Naive thymus-derived CD4-positive, alpha-beta T cell (primary cell): ENCODE results near the gene PRKN. TPM values are rescaled to one million over a fixed set of nuclear protein-coding genes. Genes with fewer than 3 reads are reported as not detected.

Source experiments
- ATAC-seq: fragments of 150-1000 bp; cut with Tn5 transposase; 2 replicates; pipeline ENCODE4 v1.10.0; 2021; ENCODE audit warnings: mild to moderate bottlenecking, moderate library complexity
- CTCF ChIA-PET: fragments of 350-600 bp; sonication (Branson Sonifier 250); formaldehyde crosslinking; loops from one replicate; lab custom pipeline; 2021; ENCODE audit warnings: antibody characterized with exemption; lab: Charles Lee
- POLR2A ChIA-PET: fragments of 350-600 bp; sonication (Branson Sonifier 250); formaldehyde crosslinking; loops from one replicate; lab custom pipeline; 2021; ENCODE audit warnings: antibody characterized with exemption, inconsistent platforms; lab: Charles Lee
- DNase-seq, 9 donors: peaks; one replicate each; pipeline versions ENCODE4 v3.0.0 to v3.0.0-alpha.2; 2020 to 2022; ENCODE audit warnings: mixed read lengths in 1 of 9
- H3K27ac ChIP-seq: one replicate; pipeline ENCODE4 v1.7.0; 2013; ENCODE audit warnings: mild to moderate bottlenecking, low read depth, low read length, moderate library complexity
- H3K27me3 ChIP-seq, 2 donors: one replicate each; pipeline ENCODE4 v1.7.0; 2013; ENCODE audit warnings: low read length in 2 of 2, mild to moderate bottlenecking in 2 of 2, moderate library complexity in 2 of 2; ENCODE audit not compliant: control insufficient read depth in 2 of 2, insufficient read depth in 2 of 2
- H3K36me3 ChIP-seq, 3 experiments: 1 replicate in 2 of 3; 2 replicates in 1 of 3; pipeline ENCODE4 v1.7.0; 2013; ENCODE audit warnings: low read length in 3 of 3, mild to moderate bottlenecking in 3 of 3, moderate library complexity in 1 of 3; ENCODE audit not compliant: insufficient read depth in 3 of 3, control insufficient read depth in 2 of 3
- H3K4me1 ChIP-seq, 2 donors: one replicate each; pipeline ENCODE4 v1.7.0; 2013; ENCODE audit warnings: low read length in 2 of 2, mild to moderate bottlenecking in 2 of 2, moderate library complexity in 1 of 2; ENCODE audit not compliant: control insufficient read depth in 2 of 2, insufficient read depth in 2 of 2
- H3K4me3 ChIP-seq: 2 replicates; pipeline ENCODE4 v1.7.0; 2013; ENCODE audit warnings: mild to moderate bottlenecking, low read length
- H3K9me3 ChIP-seq, 3 experiments: 1 replicate in 2 of 3; 2 replicates in 1 of 3; pipeline ENCODE4 v1.7.0; 2013; ENCODE audit warnings: low read length in 3 of 3; ENCODE audit not compliant: control insufficient read depth in 2 of 3
- H3K27ac Mint-ChIP-seq, 9 donors: one replicate each; pipeline ENCODE4 v1.8.0; 2020 to 2022; ENCODE audit warnings: mixed read lengths in 9 of 9, mild to moderate bottlenecking in 8 of 9, moderate library complexity in 5 of 9, inconsistent platforms in 2 of 9
- H3K27me3 Mint-ChIP-seq, 5 donors: one replicate each; pipeline ENCODE4 v1.8.0; 2021 to 2022; ENCODE audit warnings: mixed read lengths in 5 of 5, mild to moderate bottlenecking in 1 of 5
- H3K36me3 Mint-ChIP-seq, 5 donors: one replicate each; pipeline ENCODE4 v1.8.0; 2020 to 2022; ENCODE audit warnings: mixed read lengths in 5 of 5, mild to moderate bottlenecking in 3 of 5, inconsistent platforms in 1 of 5
- H3K4me1 Mint-ChIP-seq, 7 donors: one replicate each; pipeline ENCODE4 v1.8.0; 2020 to 2022; ENCODE audit warnings: mixed read lengths in 7 of 7, mild to moderate bottlenecking in 3 of 7, inconsistent platforms in 1 of 7
- H3K4me3 Mint-ChIP-seq, 10 donors: one replicate each; pipeline ENCODE4 v1.8.0; 2020 to 2022; ENCODE audit warnings: mild to moderate bottlenecking in 10 of 10, mixed read lengths in 10 of 10, moderate library complexity in 6 of 10, inconsistent platforms in 2 of 10
- H3K9me3 Mint-ChIP-seq, 11 donors: one replicate each; pipeline ENCODE4 v1.8.0; 2020 to 2022; ENCODE audit warnings: mixed read lengths in 11 of 11, mild to moderate bottlenecking in 4 of 11, inconsistent platforms in 1 of 11, moderate library complexity in 1 of 11
- intact Hi-C, 2 donors: fragments of 100-400 bp; cut with micrococcal nuclease; formaldehyde crosslinking; loops; one replicate each; pipeline ENCODE4 v1.15.1; 2023
- polyA plus RNA-seq, 2 donors: library from polyadenylated mRNA; unstranded; fragments of 300-500 nt; fragmentation: Illumina TruSeq; gene quantifications; one replicate each; pipeline ENCODE4 v1.2.3, GENCODE V29; 2021
- total RNA-seq, 6 experiments: library from RNA in 5 of 6; stranded (reverse) in 5 of 6; gene quantifications; 1 replicate in 5 of 6; 2 replicates in 1 of 6; pipeline ENCODE4 v1.2.3 and lab custom pipeline; 2021 to 2026

Gene PRKN
- total and polyA plus RNA-seq, 7 experiments from 2014 or later: 0.44 to 10.3 (median 8.1) TPM

GRCh38 chr6:161761966-161762365 is 965.6 kb downstream of the PRKN start:
- CTCF ChIA-PET: no interaction called here
- Histone ChIP-seq H3K4me3 (no peak overlapping the region), H3K27ac (no peak overlapping the region), H3K36me3 (no peaks in the 10 kb centered on the region), H3K27me3 (no peaks in the 10 kb centered on the region), H3K9me3 (no peaks in the 10 kb centered on the region), H3K4me1 (no peaks in the 10 kb centered on the region)
- Mint-ChIP-seq H3K9me3 (peaks cover 0 to 11% (median 1%) of the 10 kb centered on the region in 11 donors), H3K27ac (no peak overlapping the region), H3K4me1 (no peaks in the 10 kb centered on the region), H3K4me3 (no peak overlapping the region), H3K36me3 (peaks cover 0 to 12% (median 5%) of the 10 kb centered on the region in 5 donors), H3K27me3 (no peaks in the 10 kb centered on the region)
- POLR2A ChIA-PET: no interaction called here
- ATAC-seq: no peak
- DNase-seq: no peak
- intact Hi-C loops: no loop called here

DNA sequence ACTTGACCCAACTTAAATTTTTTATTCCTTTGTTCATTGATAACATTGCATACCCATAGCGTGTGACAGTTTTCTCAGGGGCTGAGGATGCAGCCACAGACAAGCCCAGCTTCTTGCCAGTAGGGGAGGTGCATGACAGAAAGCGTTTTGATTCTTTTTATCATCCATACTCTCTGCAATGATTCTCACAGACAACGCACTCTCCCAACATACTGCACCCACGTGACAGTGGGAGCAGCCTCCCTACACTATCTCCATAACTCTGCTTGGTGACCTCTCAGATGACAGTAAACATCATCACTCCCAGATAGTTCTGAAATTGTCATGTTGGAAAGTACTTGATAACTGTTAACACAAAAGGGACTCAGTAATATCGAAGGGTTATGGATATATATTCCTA is 972.5 kb downstream of the PRKN start:
- no peak overlapping the region for H3K4me3 ChIP-seq
- POLR2A ChIA-PET: no interaction called here
- no peaks in the 10 kb centered on the region for H3K4me1 ChIP-seq
- CTCF ChIA-PET: no interaction called here
- Mint-ChIP-seq H3K4me1 (no peaks in the 10 kb centered on the region), H3K9me3 (peaks cover 0 to 7% (median 0%) of the 10 kb centered on the region in 11 donors), H3K36me3 (peaks cover 0 to 8% (median 0%) of the 10 kb centered on the region in 5 donors), H3K27ac (no peak overlapping the region), H3K4me3 (no peak overlapping the region), H3K27me3 (no peaks in the 10 kb centered on the region)
- no peaks in the 10 kb centered on the region for H3K27me3 ChIP-seq
- H3K9me3 ChIP-seq: no peaks in the 10 kb centered on the region
- no peaks in the 10 kb centered on the region for H3K36me3 ChIP-seq
- no peak for DNase-seq
- ATAC-seq: no peak
- intact Hi-C loops: no loop called here
- no peak overlapping the region for H3K27ac ChIP-seq

DNA sequence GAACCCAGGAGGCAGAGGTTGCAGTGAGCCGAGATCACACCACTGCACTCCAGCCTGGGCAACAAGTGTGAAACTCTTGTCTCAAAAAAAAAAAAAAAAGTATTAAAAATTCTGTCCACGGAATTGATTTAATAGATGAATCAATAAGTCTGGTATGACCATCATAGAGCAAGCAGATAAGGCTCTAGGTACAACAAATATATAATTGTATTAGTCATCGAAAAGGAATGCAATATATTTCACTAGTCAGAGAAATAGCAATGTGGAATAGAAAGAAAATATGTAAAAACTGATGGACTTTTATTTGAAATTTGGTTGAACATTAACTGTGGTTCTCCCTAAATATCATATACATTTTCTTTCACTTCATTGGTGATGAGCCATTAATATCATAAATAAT is 976.9 kb downstream of the PRKN start:
- Histone ChIP-seq H3K4me3 (no peak overlapping the region), H3K27me3 (no peaks in the 10 kb centered on the region), H3K27ac (no peak overlapping the region), H3K36me3 (no peaks in the 10 kb centered on the region), H3K4me1 (no peaks in the 10 kb centered on the region), H3K9me3 (no peaks in the 10 kb centered on the region)
- no peak for ATAC-seq
- intact Hi-C loops: no loop called here
- CTCF ChIA-PET: no interaction called here
- Mint-ChIP-seq H3K27ac (no peak overlapping the region), H3K36me3 (peaks cover 0 to 8% (median 0%) of the 10 kb centered on the region in 5 donors), H3K4me1 (no peaks in the 10 kb centered on the region), H3K9me3 (peaks cover 0 to 2% (median 0%) of the 10 kb centered on the region in 11 donors), H3K27me3 (no peaks in the 10 kb centered on the region), H3K4me3 (no peak overlapping the region)
- POLR2A ChIA-PET: no interaction called here
- no peak for DNase-seq

DNA sequence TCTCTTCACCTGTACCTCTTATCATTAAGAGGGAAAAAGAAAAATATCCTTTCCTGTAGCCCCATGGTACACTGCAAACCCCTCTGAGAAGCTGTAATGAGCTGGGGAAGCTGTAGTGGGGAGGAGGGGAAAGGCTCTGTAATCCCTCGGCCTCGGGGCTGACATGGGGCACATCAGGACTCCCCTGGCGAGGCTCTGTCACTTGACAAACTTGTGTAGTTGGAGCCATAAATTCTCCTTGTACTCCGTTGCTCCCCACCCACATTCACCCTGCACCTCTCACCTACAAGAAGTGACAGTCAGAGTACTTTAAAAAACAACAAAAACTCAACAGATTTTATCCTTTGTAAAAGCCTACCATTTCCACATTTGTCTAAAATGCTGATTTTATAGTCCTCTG is 978.0 kb downstream of the PRKN start:
- POLR2A ChIA-PET: no interaction called here
- Histone ChIP-seq H3K4me3 (no peak overlapping the region), H3K27ac (no peak overlapping the region), H3K9me3 (no peaks in the 10 kb centered on the region), H3K27me3 (no peaks in the 10 kb centered on the region), H3K36me3 (no peaks in the 10 kb centered on the region), H3K4me1 (no peaks in the 10 kb centered on the region)
- CTCF ChIA-PET: no interaction called here
- Mint-ChIP-seq H3K4me3 (no peak overlapping the region), H3K27me3 (no peaks in the 10 kb centered on the region), H3K9me3 (peaks cover 0 to 2% (median 0%) of the 10 kb centered on the region in 11 donors), H3K27ac (no peak overlapping the region), H3K4me1 (no peaks in the 10 kb centered on the region), H3K36me3 (peaks cover 0 to 7% (median 0%) of the 10 kb centered on the region in 5 donors)
- ATAC-seq (no peak), DNase-seq (no peak)
- intact Hi-C loops: loop anchor here in 1 of 2 donors (5.0 kb wide), 1 partner anchor 173 kb away; no protein-coding TSS in a partner anchor

GRCh38 chr6:161748535-161749416 is 978.8 kb downstream of the PRKN start:
- Mint-ChIP-seq H3K36me3 (peaks cover 0 to 9% (median 0%) of the 10 kb centered on the region in 5 donors), H3K4me3 (no peak overlapping the region), H3K27me3 (no peaks in the 10 kb centered on the region), H3K9me3 (peaks cover 0 to 2% (median 0%) of the 10 kb centered on the region in 11 donors), H3K27ac (no peak overlapping the region), H3K4me1 (no peaks in the 10 kb centered on the region)
- POLR2A ChIA-PET: no interaction called here
- H3K4me3 ChIP-seq: no peak overlapping the region
- H3K9me3 ChIP-seq: no peaks in the 10 kb centered on the region
- H3K27ac ChIP-seq: no peak overlapping the region
- H3K27me3 ChIP-seq: no peaks in the 10 kb centered on the region
- ATAC-seq (no peak), DNase-seq (peak in 1 of 9 donors; percentile 22)
- intact Hi-C loops: loop anchor here in 1 of 2 donors (5.0 kb wide), 1 partner anchor 174 kb away; no protein-coding TSS in a partner anchor
- no peaks in the 10 kb centered on the region for H3K4me1 ChIP-seq
- no peaks in the 10 kb centered on the region for H3K36me3 ChIP-seq
- CTCF ChIA-PET: interaction anchor here (0.6 kb wide), 1 partner anchor 172 kb away, joined by 3 read pairs; no protein-coding TSS in a partner anchor

DNA sequence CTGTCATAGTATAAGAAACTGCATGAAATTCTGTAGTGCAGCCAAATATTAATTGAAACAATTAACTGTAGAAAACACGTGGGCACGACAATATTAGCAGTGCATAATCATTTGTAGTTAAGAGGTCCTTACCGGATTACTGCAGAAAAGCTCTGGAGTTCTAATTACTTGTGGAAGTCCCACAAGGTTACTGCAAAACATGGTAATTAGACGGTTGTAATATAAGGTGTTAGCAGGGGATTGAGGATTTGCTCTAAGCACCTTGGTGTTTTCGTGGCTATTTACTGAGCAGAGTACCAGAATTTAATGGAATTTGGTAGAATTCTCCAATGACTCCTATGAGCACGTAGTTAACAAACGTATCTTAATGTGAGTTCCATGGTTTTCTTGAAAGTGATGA is 980.1 kb downstream of the PRKN start:
- Histone ChIP-seq H3K27me3 (no peaks in the 10 kb centered on the region), H3K9me3 (no peaks in the 10 kb centered on the region), H3K4me1 (no peaks in the 10 kb centered on the region), H3K36me3 (no peaks in the 10 kb centered on the region), H3K4me3 (no peak overlapping the region), H3K27ac (no peak overlapping the region)
- H3K36me3 Mint-ChIP-seq: peaks cover 0 to 9% (median 0%) of the 10 kb centered on the region in 5 donors
- DNase-seq (no peak), ATAC-seq (no peak)
- POLR2A ChIA-PET: no interaction called here
- CTCF ChIA-PET: no interaction called here
- H3K27ac Mint-ChIP-seq: no peak overlapping the region
- intact Hi-C loops: loop anchor here in 1 of 2 donors (5.0 kb wide), 1 partner anchor 175 kb away; no protein-coding TSS in a partner anchor
- no peak overlapping the region for H3K4me3 Mint-ChIP-seq
- no peaks in the 10 kb centered on the region for H3K4me1 Mint-ChIP-seq
- no peaks in the 10 kb centered on the region for H3K27me3 Mint-ChIP-seq
- peaks cover 0 to 3% (median 0%) of the 10 kb centered on the region in 11 donors for H3K9me3 Mint-ChIP-seq
